ENCODE results near the gene C1orf159.

C1orf159 gene

DNA sequence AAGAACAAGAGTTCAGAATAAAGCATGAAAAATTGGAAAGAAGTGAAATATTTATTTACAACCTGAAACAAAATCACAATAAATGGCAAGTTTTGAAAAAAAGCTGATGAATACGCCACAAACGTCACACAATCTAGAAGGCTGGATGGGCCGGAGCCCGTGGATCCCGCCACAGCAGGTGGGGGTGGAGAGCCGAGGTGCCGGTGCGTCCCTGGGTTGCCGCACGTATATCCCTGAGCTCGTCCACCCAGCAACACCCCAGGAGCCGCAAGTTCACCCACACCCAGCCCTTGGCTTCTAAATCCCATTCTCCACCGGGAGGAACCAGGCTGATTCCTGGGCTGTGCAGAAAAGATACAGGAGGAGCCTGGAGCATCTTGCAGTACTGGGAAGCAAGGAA is 32.2 kb upstream of the C1orf159 start:
- no peak overlapping the region for H3K27ac ChIP-seq (replicated peaks)
- no peaks in the 10 kb centered on the region for H3K27me3 ChIP-seq (ENCODE audit: insufficient read depth, poor library complexity, severe bottlenecking)
- no peak for DNase-seq (ENCODE audit: low read depth in 1 of 2, low spot score in 1 of 2)
- TF ChIP-seq SPI1 (IDR thresholded peaks at IDR 0.05; ENCODE audit: borderline replicate concordance, low read depth) (no peak), GABPA (IDR thresholded peaks at IDR 0.05; ENCODE audit: low read depth) (no peak), POLR2AphosphoS5 (IDR thresholded peaks at IDR 0.05; ENCODE audit: low read depth) (no peak)
- TF ChIP-seq, protein P1, sequence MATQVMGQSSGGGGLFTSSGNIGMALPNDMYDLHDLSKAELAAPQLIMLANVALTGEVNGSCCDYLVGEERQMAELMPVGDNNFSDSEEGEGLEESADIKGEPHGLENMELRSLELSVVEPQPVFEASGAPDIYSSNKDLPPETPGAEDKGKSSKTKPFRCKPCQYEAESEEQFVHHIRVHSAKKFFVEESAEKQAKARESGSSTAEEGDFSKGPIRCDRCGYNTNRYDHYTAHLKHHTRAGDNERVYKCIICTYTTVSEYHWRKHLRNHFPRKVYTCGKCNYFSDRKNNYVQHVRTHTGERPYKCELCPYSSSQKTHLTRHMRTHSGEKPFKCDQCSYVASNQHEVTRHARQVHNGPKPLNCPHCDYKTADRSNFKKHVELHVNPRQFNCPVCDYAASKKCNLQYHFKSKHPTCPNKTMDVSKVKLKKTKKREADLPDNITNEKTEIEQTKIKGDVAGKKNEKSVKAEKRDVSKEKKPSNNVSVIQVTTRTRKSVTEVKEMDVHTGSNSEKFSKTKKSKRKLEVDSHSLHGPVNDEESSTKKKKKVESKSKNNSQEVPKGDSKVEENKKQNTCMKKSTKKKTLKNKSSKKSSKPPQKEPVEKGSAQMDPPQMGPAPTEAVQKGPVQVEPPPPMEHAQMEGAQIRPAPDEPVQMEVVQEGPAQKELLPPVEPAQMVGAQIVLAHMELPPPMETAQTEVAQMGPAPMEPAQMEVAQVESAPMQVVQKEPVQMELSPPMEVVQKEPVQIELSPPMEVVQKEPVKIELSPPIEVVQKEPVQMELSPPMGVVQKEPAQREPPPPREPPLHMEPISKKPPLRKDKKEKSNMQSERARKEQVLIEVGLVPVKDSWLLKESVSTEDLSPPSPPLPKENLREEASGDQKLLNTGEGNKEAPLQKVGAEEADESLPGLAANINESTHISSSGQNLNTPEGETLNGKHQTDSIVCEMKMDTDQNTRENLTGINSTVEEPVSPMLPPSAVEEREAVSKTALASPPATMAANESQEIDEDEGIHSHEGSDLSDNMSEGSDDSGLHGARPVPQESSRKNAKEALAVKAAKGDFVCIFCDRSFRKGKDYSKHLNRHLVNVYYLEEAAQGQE (IDR thresholded peaks at IDR 0.05; ENCODE audit: insufficient replicate concordance, low read depth) = no peak
- TF ChIP-seq, protein P2, sequence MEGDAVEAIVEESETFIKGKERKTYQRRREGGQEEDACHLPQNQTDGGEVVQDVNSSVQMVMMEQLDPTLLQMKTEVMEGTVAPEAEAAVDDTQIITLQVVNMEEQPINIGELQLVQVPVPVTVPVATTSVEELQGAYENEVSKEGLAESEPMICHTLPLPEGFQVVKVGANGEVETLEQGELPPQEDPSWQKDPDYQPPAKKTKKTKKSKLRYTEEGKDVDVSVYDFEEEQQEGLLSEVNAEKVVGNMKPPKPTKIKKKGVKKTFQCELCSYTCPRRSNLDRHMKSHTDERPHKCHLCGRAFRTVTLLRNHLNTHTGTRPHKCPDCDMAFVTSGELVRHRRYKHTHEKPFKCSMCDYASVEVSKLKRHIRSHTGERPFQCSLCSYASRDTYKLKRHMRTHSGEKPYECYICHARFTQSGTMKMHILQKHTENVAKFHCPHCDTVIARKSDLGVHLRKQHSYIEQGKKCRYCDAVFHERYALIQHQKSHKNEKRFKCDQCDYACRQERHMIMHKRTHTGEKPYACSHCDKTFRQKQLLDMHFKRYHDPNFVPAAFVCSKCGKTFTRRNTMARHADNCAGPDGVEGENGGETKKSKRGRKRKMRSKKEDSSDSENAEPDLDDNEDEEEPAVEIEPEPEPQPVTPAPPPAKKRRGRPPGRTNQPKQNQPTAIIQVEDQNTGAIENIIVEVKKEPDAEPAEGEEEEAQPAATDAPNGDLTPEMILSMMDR (IDR thresholded peaks at IDR 0.05; ENCODE audit: insufficient read depth, low read length) = no peak
- no peak overlapping the region for H3K4me3 ChIP-seq (replicated peaks; ENCODE audit: insufficient read depth, low read length)

GRCh38 chr1:1146596-1146995 is 30.7 kb upstream of the C1orf159 start:
- Histone ChIP-seq H3K27me3 (ENCODE audit: insufficient read depth, poor library complexity, severe bottlenecking) (no peaks in the 10 kb centered on the region), H3K4me3 (replicated peaks; ENCODE audit: insufficient read depth, low read length) (no peak overlapping the region), H3K27ac (replicated peaks) (no peak overlapping the region)
- TF ChIP-seq GABPA (IDR thresholded peaks at IDR 0.05; ENCODE audit: low read depth) = no peak
- TF ChIP-seq, protein P1 (IDR thresholded peaks at IDR 0.05; ENCODE audit: insufficient replicate concordance, low read depth) = no peak
- TF ChIP-seq POLR2AphosphoS5 (IDR thresholded peaks at IDR 0.05; ENCODE audit: low read depth) = no peak
- TF ChIP-seq SPI1 (IDR thresholded peaks at IDR 0.05; ENCODE audit: borderline replicate concordance, low read depth) = no peak
- TF ChIP-seq, protein P2 (IDR thresholded peaks at IDR 0.05; ENCODE audit: insufficient read depth, low read length) = no peak
- DNase-seq (ENCODE audit: low read depth in 1 of 2, low spot score in 1 of 2) = no peak

DNA sequence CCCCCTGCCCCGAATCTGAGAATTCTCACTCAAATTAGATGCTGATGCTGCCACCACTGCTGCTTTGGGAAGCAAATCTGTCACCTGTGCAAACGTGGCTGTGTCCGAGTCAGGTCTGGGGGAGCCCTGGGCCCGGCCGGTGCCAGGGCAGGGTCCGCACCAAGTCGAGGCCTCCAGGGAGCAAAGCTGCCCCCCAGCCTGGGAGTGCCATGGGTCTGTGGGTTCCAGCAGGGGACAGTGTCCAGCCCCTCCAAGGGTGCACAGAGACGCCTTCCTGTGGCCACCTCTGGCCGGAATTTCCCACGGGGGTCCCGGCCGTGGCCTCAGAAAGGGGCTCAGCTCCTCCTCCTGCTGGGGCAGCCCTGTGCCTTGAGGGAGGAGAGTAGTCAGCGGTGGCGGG is 30.1 kb upstream of the C1orf159 start:
- Histone ChIP-seq H3K27ac (replicated peaks) (no peak overlapping the region), H3K4me3 (replicated peaks; ENCODE audit: insufficient read depth, low read length) (no peak overlapping the region), H3K27me3 (ENCODE audit: insufficient read depth, poor library complexity, severe bottlenecking) (no peaks in the 10 kb centered on the region)
- DNase-seq (ENCODE audit: low read depth in 1 of 2, low spot score in 1 of 2) = no peak
- TF ChIP-seq, protein P1 (IDR thresholded peaks at IDR 0.05; ENCODE audit: insufficient replicate concordance, low read depth) = no peak
- TF ChIP-seq POLR2AphosphoS5 (IDR thresholded peaks at IDR 0.05; ENCODE audit: low read depth) (no peak), SPI1 (IDR thresholded peaks at IDR 0.05; ENCODE audit: borderline replicate concordance, low read depth) (no peak)
- TF ChIP-seq, protein P2 (IDR thresholded peaks at IDR 0.05; ENCODE audit: insufficient read depth, low read length) = no peak
